Measurements from ENCODE around the gene TEAD3.
A peak's percentile ranks its signal among the peaks of the same experiment; 100 is the strongest.

Gene TEAD3

GRCh38 chr6:35468181-35468979 lies 28.5 kb downstream of the TEAD3 start, which contains the start of gene RPL10A:
TSS of gene RPL10A (plus strand) at chr6:35468401. CDS start at chr6:35468435, 34 bp downstream.
- DNase-seq (peak; percentile 97), ATAC-seq (peak; percentile 88)
- H3K9me3 Mint-ChIP-seq = no peaks in the 10 kb centered on the region
- H3K27me3 Mint-ChIP-seq = no peaks in the 10 kb centered on the region
- H3K27ac Mint-ChIP-seq = peak within 1 kb of the TSS; percentile 99
- H3K4me3 Mint-ChIP-seq = peak within 1 kb of the TSS; percentile 99
- H3K36me3 Mint-ChIP-seq (ENCODE audit: low read depth) = peaks cover 69% of the 10 kb centered on the region
- H3K4me1 Mint-ChIP-seq = peaks cover 43% of the 10 kb centered on the region

- Mint-ChIP-seq H3K4me1 (peaks cover 24% of the 10 kb centered on the region), H3K9me3 (no peaks in the 10 kb centered on the region), H3K27me3 (no peaks in the 10 kb centered on the region), H3K27ac (no peak overlapping the region), H3K4me3 (no peak overlapping the region), H3K36me3 (ENCODE audit: low read depth) (peaks cover 60% of the 10 kb centered on the region)
- ATAC-seq (no peak), DNase-seq (no peak)
Measured at GRCh38 chr6:35465646-35466045, 31.2 kb downstream of the TEAD3 start.

GRCh38 chr6:35463292-35463691 lies 33.6 kb downstream of the TEAD3 start:
- Mint-ChIP-seq H3K27me3 (no peaks in the 10 kb centered on the region), H3K27ac (no peak overlapping the region)

GRCh38 chr6:35461270-35461669 lies 35.6 kb downstream of the TEAD3 start:
- DNase-seq (no peak), ATAC-seq (no peak)
- Mint-ChIP-seq H3K4me3 (no peak overlapping the region), H3K36me3 (ENCODE audit: low read depth) (peaks cover 28% of the 10 kb centered on the region), H3K9me3 (no peaks in the 10 kb centered on the region), H3K27me3 (no peaks in the 10 kb centered on the region), H3K27ac (no peak overlapping the region), H3K4me1 (no peaks in the 10 kb centered on the region)

More at GRCh38 chr6:35463292-35463691, 33.6 kb downstream of the TEAD3 start:
- DNase-seq (no peak), ATAC-seq (no peak)
- Mint-ChIP-seq H3K4me1 (peaks cover 11% of the 10 kb centered on the region), H3K9me3 (no peaks in the 10 kb centered on the region), H3K36me3 (ENCODE audit: low read depth) (peaks cover 42% of the 10 kb centered on the region), H3K4me3 (no peak overlapping the region)

- H3K27me3 Mint-ChIP-seq = no peaks in the 10 kb centered on the region
- no peaks in the 10 kb centered on the region for H3K9me3 Mint-ChIP-seq
- H3K36me3 Mint-ChIP-seq (ENCODE audit: low read depth) = peaks cover 30% of the 10 kb centered on the region
- DNase-seq = no peak
- H3K4me1 Mint-ChIP-seq = peaks cover 17% of the 10 kb centered on the region
- no peak for ATAC-seq
- H3K4me3 Mint-ChIP-seq = no peak overlapping the region
- no peak overlapping the region for H3K27ac Mint-ChIP-seq
Measured at GRCh38 chr6:35457907-35458306, 39.0 kb downstream of the TEAD3 start.

- H3K9me3 Mint-ChIP-seq = no peaks in the 10 kb centered on the region
- no peak for ATAC-seq
- DNase-seq = no peak
- no peak overlapping the region for H3K27ac Mint-ChIP-seq
- H3K4me3 Mint-ChIP-seq = peak overlapping the region; percentile 86
- peaks cover 21% of the 10 kb centered on the region for H3K36me3 Mint-ChIP-seq (ENCODE audit: low read depth)
- H3K4me1 Mint-ChIP-seq = peaks cover 29% of the 10 kb centered on the region
- no peaks in the 10 kb centered on the region for H3K27me3 Mint-ChIP-seq
Measured at GRCh38 chr6:35454391-35455110, 42.3 kb downstream of the TEAD3 start.

GRCh38 chr6:35453236-35453635 lies 43.6 kb downstream of the TEAD3 start:
- Mint-ChIP-seq H3K27ac (peak overlapping the region; percentile 82), H3K36me3 (ENCODE audit: low read depth) (peaks cover 15% of the 10 kb centered on the region), H3K4me3 (peak overlapping the region; percentile 86), H3K27me3 (no peaks in the 10 kb centered on the region), H3K9me3 (no peaks in the 10 kb centered on the region), H3K4me1 (peaks cover 30% of the 10 kb centered on the region)
- ATAC-seq = no peak
- DNase-seq = no peak

GRCh38 chr6:35452183-35453090 lies 44.4 kb downstream of the TEAD3 start, which contains the start of gene FANCE:
TSS of gene FANCE (plus strand) at chr6:35452338. CDS start at chr6:35452546, 208 bp downstream.
- Mint-ChIP-seq H3K36me3 (ENCODE audit: low read depth) (peaks cover 15% of the 10 kb centered on the region), H3K4me3 (peak within 1 kb of the TSS; percentile 86), H3K9me3 (no peaks in the 10 kb centered on the region), H3K27me3 (no peaks in the 10 kb centered on the region), H3K4me1 (peaks cover 30% of the 10 kb centered on the region), H3K27ac (peak within 1 kb of the TSS; percentile 82)
- DNase-seq (peak; percentile 97), ATAC-seq (peak; percentile 83)

GRCh38 chr6:35451354-35452182 lies 45.3 kb downstream of the TEAD3 start:
- H3K4me1 Mint-ChIP-seq = peaks cover 30% of the 10 kb centered on the region
- H3K36me3 Mint-ChIP-seq (ENCODE audit: low read depth) = peaks cover 15% of the 10 kb centered on the region
- DNase-seq (no peak), ATAC-seq (no peak)
- H3K27me3 Mint-ChIP-seq = no peaks in the 10 kb centered on the region
- H3K9me3 Mint-ChIP-seq = no peaks in the 10 kb centered on the region
- H3K27ac Mint-ChIP-seq = peak overlapping the region; percentile 68
- peak overlapping the region; percentile 76 for H3K4me3 Mint-ChIP-seq

GRCh38 chr6:35449287-35449881 lies 47.5 kb downstream of the TEAD3 start:
- Mint-ChIP-seq H3K4me3 (no peak overlapping the region), H3K27me3 (no peaks in the 10 kb centered on the region)

GRCh38 chr6:35448191-35448590 lies 48.7 kb downstream of the TEAD3 start:
- no peaks in the 10 kb centered on the region for H3K27me3 Mint-ChIP-seq
- no peak overlapping the region for H3K27ac Mint-ChIP-seq
- H3K4me3 Mint-ChIP-seq = no peak overlapping the region
- no peak for DNase-seq
- no peaks in the 10 kb centered on the region for H3K9me3 Mint-ChIP-seq
- peaks cover 17% of the 10 kb centered on the region for H3K4me1 Mint-ChIP-seq
- no peak for ATAC-seq
- no peaks in the 10 kb centered on the region for H3K36me3 Mint-ChIP-seq (ENCODE audit: low read depth)

More at GRCh38 chr6:35449287-35449881, 47.5 kb downstream of the TEAD3 start:
- peak; percentile 18 for DNase-seq
- Mint-ChIP-seq H3K36me3 (ENCODE audit: low read depth) (peaks cover 2% of the 10 kb centered on the region), H3K9me3 (no peaks in the 10 kb centered on the region), H3K4me1 (peaks cover 26% of the 10 kb centered on the region), H3K27ac (no peak overlapping the region)
- ATAC-seq = peak; percentile 80

GRCh38 chr6:35445691-35446090 lies 51.2 kb downstream of the TEAD3 start:
- no peaks in the 10 kb centered on the region for H3K27me3 Mint-ChIP-seq
- H3K9me3 Mint-ChIP-seq = no peaks in the 10 kb centered on the region
- H3K27ac Mint-ChIP-seq = no peak overlapping the region
- no peak for DNase-seq
- no peaks in the 10 kb centered on the region for H3K36me3 Mint-ChIP-seq (ENCODE audit: low read depth)
- no peak for ATAC-seq
- peaks cover 2% of the 10 kb centered on the region for H3K4me1 Mint-ChIP-seq
- no peak overlapping the region for H3K4me3 Mint-ChIP-seq

- H3K27ac Mint-ChIP-seq = no peak overlapping the region
- no peaks in the 10 kb centered on the region for H3K36me3 Mint-ChIP-seq (ENCODE audit: low read depth)
- H3K4me3 Mint-ChIP-seq = no peak overlapping the region
- no peaks in the 10 kb centered on the region for H3K9me3 Mint-ChIP-seq
- H3K27me3 Mint-ChIP-seq = no peaks in the 10 kb centered on the region
- no peaks in the 10 kb centered on the region for H3K4me1 Mint-ChIP-seq
- DNase-seq = no peak
- ATAC-seq = no peak
Measured at GRCh38 chr6:35443341-35444030, 53.4 kb downstream of the TEAD3 start.
